KMS-11 (cell line): ENCODE data around the gene EFNA3.

Experiments used
- H2AFZ ChIP-seq: fragments of 200-600 bp; sonication (generic); 2 replicates; pipeline ENCODE4 v1.6.1; 2016; ENCODE audit warnings: antibody characterized with exemption, mixed run types, low read depth
- H3K27ac ChIP-seq: fragments of 200-600 bp; sonication (generic); 2 replicates; pipeline ENCODE4 v1.6.1; 2016; ENCODE audit warnings: mild to moderate bottlenecking, mixed run types
- H3K27me3 ChIP-seq: fragments of 200-600 bp; sonication (generic); 2 replicates; pipeline ENCODE4 v1.6.1; 2017; ENCODE audit warnings: mild to moderate bottlenecking, low read depth, mixed run types, moderate library complexity; ENCODE audit not compliant: insufficient read depth
- H3K36me3 ChIP-seq: fragments of 200-600 bp; sonication (generic); 2 replicates; pipeline ENCODE4 v1.6.1; 2017; ENCODE audit warnings: mild to moderate bottlenecking, mixed run types; ENCODE audit not compliant: insufficient read depth
- H3K4me1 ChIP-seq: fragments of 200-600 bp; sonication (generic); 2 replicates; pipeline ENCODE4 v1.6.1; 2016; ENCODE audit warnings: mild to moderate bottlenecking, low read depth, mixed run types; ENCODE audit not compliant: poor library complexity, severe bottlenecking
- H3K4me2 ChIP-seq: fragments of 200-600 bp; sonication (generic); 2 replicates; pipeline ENCODE4 v1.7.0; 2016; ENCODE audit warnings: mild to moderate bottlenecking, mixed run types
- H3K4me3 ChIP-seq: fragments of 200-600 bp; sonication (generic); IDR thresholded peaks from 2 replicates; pipeline ENCODE4 v1.6.1; 2017; ENCODE audit warnings: low read depth, low read length, mixed read lengths; ENCODE audit not compliant: insufficient read depth
- H3K79me2 ChIP-seq: fragments of 200-600 bp; sonication (generic); 2 replicates; pipeline ENCODE4 v1.6.1; 2016; ENCODE audit warnings: low read depth, mixed run types; ENCODE audit not compliant: insufficient read depth
- H3K9ac ChIP-seq: fragments of 200-600 bp; sonication (generic); 2 replicates; pipeline ENCODE4 v1.6.1; 2016; ENCODE audit warnings: mild to moderate bottlenecking, mixed run types
- H4K20me1 ChIP-seq: fragments of 200-600 bp; sonication (generic); 2 replicates; pipeline ENCODE4 v1.6.1; 2016; ENCODE audit warnings: mild to moderate bottlenecking, mixed run types; ENCODE audit not compliant: insufficient read depth
- CTCF ChIP-seq: fragments of 200-600 bp; sonication (generic); conservative IDR thresholded peaks from 2 replicates; pipeline ENCODE4 v1.6.1; 2017; ENCODE audit warnings: low read depth, mild to moderate bottlenecking, antibody characterized with exemption, low read length, moderate library complexity, mixed read lengths

EFNA3 gene

GRCh38 chr1:155099331-155099730, 20.7 kb downstream of the EFNA3 start:
- Histone ChIP-seq H3K9ac (no peak overlapping the region), H3K27me3 (peaks cover 8% of the 10 kb centered on the region; the same call in 1 of the 2 replicates), H4K20me1 (no peaks in the 10 kb centered on the region), H3K4me2 (no peak overlapping the region), H3K36me3 (no peaks in the 10 kb centered on the region), H3K27ac (no peak overlapping the region), H2AFZ (no peak overlapping the region), H3K4me3 (no peak overlapping the region), H3K79me2 (no peaks in the 10 kb centered on the region), H3K4me1 (peaks cover 9% of the 10 kb centered on the region)
- no peak for TF ChIP-seq CTCF

- Histone ChIP-seq H3K27me3 (peaks cover 16% of the 10 kb centered on the region; the same call in 1 of the 2 replicates), H2AFZ (no peak overlapping the region), H4K20me1 (no peaks in the 10 kb centered on the region), H3K36me3 (no peaks in the 10 kb centered on the region), H3K4me3 (no peak overlapping the region), H3K4me1 (no peaks in the 10 kb centered on the region), H3K9ac (no peak overlapping the region), H3K27ac (no peak overlapping the region), H3K4me2 (no peak overlapping the region), H3K79me2 (no peaks in the 10 kb centered on the region)
- no peak for TF ChIP-seq CTCF
Observed at GRCh38 chr1:155103325-155103724, 24.7 kb downstream of the EFNA3 start.

- no peak overlapping the region for H3K27ac ChIP-seq
- no peak for TF ChIP-seq CTCF
Observed at GRCh38 chr1:155104605-155105534, 26.2 kb downstream of the EFNA3 start.

GRCh38 chr1:155105604-155106011, 27.0 kb downstream of the EFNA3 start:
- no peaks in the 10 kb centered on the region for H4K20me1 ChIP-seq
- no peak overlapping the region for H3K4me3 ChIP-seq
- H3K9ac ChIP-seq: no peak overlapping the region
- H3K27ac ChIP-seq: no peak overlapping the region
- no peak overlapping the region for H3K4me2 ChIP-seq
- H3K4me1 ChIP-seq: no peaks in the 10 kb centered on the region
- H2AFZ ChIP-seq: no peak overlapping the region
- H3K27me3 ChIP-seq: peaks cover 16% of the 10 kb centered on the region; the same call in 1 of the 2 replicates
- H3K79me2 ChIP-seq: no peaks in the 10 kb centered on the region
- TF ChIP-seq CTCF: no peak
- H3K36me3 ChIP-seq: no peaks in the 10 kb centered on the region

More at GRCh38 chr1:155104605-155105534, 26.2 kb downstream of the EFNA3 start:
- Histone ChIP-seq H3K36me3 (no peaks in the 10 kb centered on the region), H3K4me1 (no peaks in the 10 kb centered on the region), H2AFZ (no peak overlapping the region), H3K27me3 (peaks cover 16% of the 10 kb centered on the region; the same call in 1 of the 2 replicates), H4K20me1 (no peaks in the 10 kb centered on the region), H3K4me2 (no peak overlapping the region), H3K4me3 (no peak overlapping the region), H3K79me2 (no peaks in the 10 kb centered on the region), H3K9ac (no peak overlapping the region)
